Skeletal muscle satellite cell (primary cell): ENCODE results near the gene MTF1. TPM values are rescaled to one million over a fixed set of nuclear protein-coding genes. Genes with fewer than 3 reads are reported as not detected.

Experiments
- small RNA-seq: library from RNA; depleted of rRNA; stranded (forward); fragments of <200 nt; gene quantifications from one replicate; pipeline ENCODE3, GENCODE V24; 2012

MTF1 gene

Small RNA genes within 50 kb of the gene (small RNA-seq; reads per million reads assigned to genes)
- gene RF00092 (not detected), gene RNU6-584P (not detected)
